Activated naive CD8-positive, alpha-beta T cell (primary cell): ENCODE measurements around the gene PKN2.

Experiments
- H3K27ac Mint-ChIP-seq: one replicate; pipeline ENCODE4 v1.8.0; 2021; ENCODE audit warnings: mixed read lengths
- H3K27me3 Mint-ChIP-seq: one replicate; pipeline ENCODE4 v1.8.0; 2021; ENCODE audit warnings: mixed read lengths
- H3K36me3 Mint-ChIP-seq: one replicate; pipeline ENCODE4 v1.8.0; 2021; ENCODE audit warnings: mixed read lengths
- H3K4me1 Mint-ChIP-seq: one replicate; pipeline ENCODE4 v1.8.0; 2021; ENCODE audit warnings: low read depth, mixed read lengths
- H3K4me3 Mint-ChIP-seq: one replicate; pipeline ENCODE4 v1.8.0; 2021; ENCODE audit warnings: mild to moderate bottlenecking, mixed read lengths
- H3K9me3 Mint-ChIP-seq: one replicate; pipeline ENCODE4 v1.8.0; 2021; ENCODE audit warnings: low read depth, mixed read lengths

Gene PKN2

DNA sequence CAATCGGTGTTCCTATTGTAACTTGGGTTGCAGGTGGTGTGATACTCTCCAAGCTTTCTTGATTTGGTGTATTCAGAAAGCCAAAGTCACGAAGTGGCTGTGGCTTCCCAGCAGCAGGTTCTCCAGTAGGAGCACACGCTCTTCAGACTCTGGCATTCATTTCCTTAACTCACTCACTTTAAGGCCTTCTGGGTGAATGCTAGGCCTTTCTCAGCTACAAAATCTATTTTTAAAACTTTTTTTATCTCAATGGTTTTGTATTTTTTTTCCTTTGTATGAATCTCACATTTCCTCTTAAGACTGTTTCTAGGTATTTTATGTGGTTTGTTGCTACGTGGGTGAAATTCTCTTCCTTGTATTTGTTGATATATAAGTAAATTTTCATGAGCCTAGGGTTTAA lies 22.9 kb upstream of the PKN2 start:
- Mint-ChIP-seq H3K9me3 (no peaks in the 10 kb centered on the region), H3K4me1 (peaks cover 34% of the 10 kb centered on the region), H3K4me3 (peak overlapping the region; percentile 80), H3K27me3 (no peaks in the 10 kb centered on the region), H3K36me3 (no peaks in the 10 kb centered on the region), H3K27ac (peak overlapping the region; percentile 90)

- no peaks in the 10 kb centered on the region for H3K9me3 Mint-ChIP-seq
- no peaks in the 10 kb centered on the region for H3K27me3 Mint-ChIP-seq
- peaks cover 34% of the 10 kb centered on the region for H3K4me1 Mint-ChIP-seq
- no peaks in the 10 kb centered on the region for H3K36me3 Mint-ChIP-seq
- H3K27ac Mint-ChIP-seq = peak overlapping the region; percentile 90
- H3K4me3 Mint-ChIP-seq = peak overlapping the region; percentile 80
These were observed 21.9 kb upstream of the PKN2 start for GRCh38 chr1:88661951-88662699.

GRCh38 chr1:88662723-88663122 lies 21.4 kb upstream of the PKN2 start:
- H3K9me3 Mint-ChIP-seq = no peaks in the 10 kb centered on the region
- no peaks in the 10 kb centered on the region for H3K36me3 Mint-ChIP-seq
- no peak overlapping the region for H3K27ac Mint-ChIP-seq
- peaks cover 34% of the 10 kb centered on the region for H3K4me1 Mint-ChIP-seq
- H3K27me3 Mint-ChIP-seq = no peaks in the 10 kb centered on the region
- no peak overlapping the region for H3K4me3 Mint-ChIP-seq

DNA sequence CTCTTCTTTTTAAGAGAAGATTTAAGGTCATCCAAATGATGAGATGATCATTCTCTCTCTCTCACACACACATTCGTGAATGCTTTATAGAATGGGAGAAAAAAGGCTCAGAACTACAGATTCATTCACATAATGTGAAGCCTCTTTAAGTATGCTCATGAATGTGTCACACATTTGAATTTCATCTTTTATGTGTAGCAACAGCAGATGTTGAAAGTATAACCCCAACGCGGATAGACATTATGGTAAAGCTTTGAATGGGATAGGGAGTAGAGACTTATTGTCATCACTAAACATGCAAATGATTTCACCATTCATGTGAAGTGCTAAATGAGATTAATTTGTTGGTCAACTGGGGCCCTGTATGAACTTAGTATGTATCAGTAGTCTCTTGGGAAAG lies 15.7 kb upstream of the PKN2 start:
- H3K9me3 Mint-ChIP-seq = no peaks in the 10 kb centered on the region
- no peak overlapping the region for H3K27ac Mint-ChIP-seq
- no peaks in the 10 kb centered on the region for H3K4me1 Mint-ChIP-seq
- no peak overlapping the region for H3K4me3 Mint-ChIP-seq
- no peaks in the 10 kb centered on the region for H3K36me3 Mint-ChIP-seq
- H3K27me3 Mint-ChIP-seq = peaks cover 2% of the 10 kb centered on the region

GRCh38 chr1:88670462-88670861 lies 13.6 kb upstream of the PKN2 start:
- no peak overlapping the region for H3K4me3 Mint-ChIP-seq
- no peaks in the 10 kb centered on the region for H3K4me1 Mint-ChIP-seq
- H3K36me3 Mint-ChIP-seq = no peaks in the 10 kb centered on the region
- H3K27ac Mint-ChIP-seq = no peak overlapping the region
- peaks cover 2% of the 10 kb centered on the region for H3K27me3 Mint-ChIP-seq
- H3K9me3 Mint-ChIP-seq = no peaks in the 10 kb centered on the region

DNA sequence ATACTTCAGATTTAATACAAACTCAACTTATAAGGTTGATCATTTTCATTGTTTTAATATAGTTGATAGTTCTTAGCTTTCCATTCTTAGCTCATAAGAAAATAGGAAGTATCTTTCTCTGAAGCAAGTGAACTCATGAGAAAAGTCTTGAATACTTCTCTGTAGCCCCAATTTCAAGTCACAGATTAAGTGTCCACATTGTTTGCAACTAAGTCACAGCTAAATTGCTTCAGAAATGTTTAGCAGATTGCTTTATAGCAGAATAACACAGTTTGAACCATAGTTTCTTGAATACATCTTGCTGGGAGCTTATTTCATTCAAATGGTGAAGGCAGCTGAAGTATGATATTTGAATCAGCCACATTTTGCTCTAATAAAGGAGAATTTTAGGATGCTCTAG lies 10.6 kb upstream of the PKN2 start:
- no peaks in the 10 kb centered on the region for H3K36me3 Mint-ChIP-seq
- H3K27ac Mint-ChIP-seq = no peak overlapping the region
- no peaks in the 10 kb centered on the region for H3K4me1 Mint-ChIP-seq
- peaks cover 2% of the 10 kb centered on the region for H3K27me3 Mint-ChIP-seq
- H3K9me3 Mint-ChIP-seq = no peaks in the 10 kb centered on the region
- no peak overlapping the region for H3K4me3 Mint-ChIP-seq

- Mint-ChIP-seq H3K27ac (no peak overlapping the region), H3K4me1 (peaks cover 12% of the 10 kb centered on the region), H3K4me3 (no peak overlapping the region), H3K9me3 (no peaks in the 10 kb centered on the region), H3K36me3 (no peaks in the 10 kb centered on the region), H3K27me3 (no peaks in the 10 kb centered on the region)
These were observed 5.7 kb upstream of the PKN2 start for GRCh38 chr1:88678405-88678804.

GRCh38 chr1:88680471-88680870 lies 3.6 kb upstream of the PKN2 start:
- Mint-ChIP-seq H3K4me1 (peaks cover 20% of the 10 kb centered on the region), H3K9me3 (no peaks in the 10 kb centered on the region), H3K4me3 (no peak overlapping the region), H3K36me3 (no peaks in the 10 kb centered on the region), H3K27ac (no peak overlapping the region), H3K27me3 (no peaks in the 10 kb centered on the region)

GRCh38 chr1:88680911-88681622 lies 3.0 kb upstream of the PKN2 start:
- Mint-ChIP-seq H3K36me3 (no peaks in the 10 kb centered on the region), H3K9me3 (no peaks in the 10 kb centered on the region), H3K27me3 (no peaks in the 10 kb centered on the region), H3K4me1 (peaks cover 21% of the 10 kb centered on the region), H3K4me3 (no peak overlapping the region), H3K27ac (peak overlapping the region; percentile 75)

DNA sequence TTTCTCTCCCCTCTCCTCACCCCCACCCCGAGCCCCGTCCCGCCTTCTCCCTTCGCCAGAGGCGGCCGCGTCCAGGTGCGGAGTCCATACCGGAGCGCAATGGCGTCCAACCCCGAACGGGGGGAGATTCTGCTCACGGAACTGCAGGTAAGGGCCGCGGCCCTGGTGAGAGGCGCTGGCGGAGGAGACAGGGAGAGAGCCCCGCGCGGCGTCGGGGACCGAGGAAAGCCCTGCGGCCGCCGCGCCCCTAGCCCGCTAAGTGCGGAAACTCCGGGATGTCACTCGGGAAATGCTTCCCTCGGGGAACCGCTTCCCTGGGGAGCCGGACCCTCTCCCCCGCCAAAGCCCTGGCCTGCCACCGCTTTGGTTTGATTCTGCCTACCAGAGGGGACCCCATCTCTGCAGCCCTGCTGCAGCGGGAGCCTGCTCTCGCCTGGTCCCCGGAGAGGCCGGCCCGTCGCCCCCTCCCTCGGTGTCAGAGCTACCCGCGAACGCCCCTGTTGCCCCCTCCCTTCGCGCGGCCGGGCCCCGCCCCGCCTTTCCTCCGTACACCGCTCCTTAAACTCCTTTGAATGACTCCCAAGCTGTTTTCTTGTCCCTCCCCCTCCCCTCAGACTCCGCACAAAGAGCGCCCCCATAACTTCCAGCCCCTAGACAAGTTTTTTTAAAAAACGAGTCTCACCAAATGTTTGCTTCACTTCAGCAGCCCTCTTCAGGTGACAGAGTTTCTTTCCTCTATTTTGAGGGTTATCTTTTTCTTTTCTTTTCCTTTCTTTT lies 597 bp downstream of the PKN2 start:
- H3K4me3 Mint-ChIP-seq = peak overlapping the region; percentile 96
- peaks cover 47% of the 10 kb centered on the region for H3K4me1 Mint-ChIP-seq
- H3K9me3 Mint-ChIP-seq = no peaks in the 10 kb centered on the region
- H3K27me3 Mint-ChIP-seq = no peaks in the 10 kb centered on the region
- peak overlapping the region; percentile 95 for H3K27ac Mint-ChIP-seq
- H3K36me3 Mint-ChIP-seq = no peaks in the 10 kb centered on the region

GRCh38 chr1:88685259-88685620 lies 1.2 kb downstream of the PKN2 start:
- H3K9me3 Mint-ChIP-seq = no peaks in the 10 kb centered on the region
- H3K4me1 Mint-ChIP-seq = peaks cover 52% of the 10 kb centered on the region
- H3K27ac Mint-ChIP-seq = peak overlapping the region; percentile 93

DNA sequence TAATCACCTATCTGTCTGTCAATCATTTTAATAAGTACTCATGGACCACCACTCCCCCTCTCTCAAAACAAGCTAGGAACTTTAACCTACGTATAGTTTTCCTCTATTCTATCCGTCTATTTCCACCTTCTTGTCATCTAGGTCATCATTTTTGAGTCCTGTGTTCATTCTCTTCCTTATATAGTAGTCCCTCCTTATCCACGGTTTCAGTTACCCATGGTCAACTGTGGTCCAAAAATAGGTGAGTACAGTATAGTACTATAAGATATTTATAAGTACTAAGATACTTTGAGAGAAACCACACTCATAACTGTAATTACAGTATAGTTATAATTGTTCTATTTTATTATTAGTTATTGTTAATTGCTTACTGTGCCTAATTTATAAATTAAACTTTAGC lies 7.5 kb downstream of the PKN2 start:
- no peak overlapping the region for H3K4me3 Mint-ChIP-seq
- H3K36me3 Mint-ChIP-seq = peaks cover 13% of the 10 kb centered on the region
- no peaks in the 10 kb centered on the region for H3K9me3 Mint-ChIP-seq
- peaks cover 75% of the 10 kb centered on the region for H3K4me1 Mint-ChIP-seq
- H3K27me3 Mint-ChIP-seq = no peaks in the 10 kb centered on the region
- no peak overlapping the region for H3K27ac Mint-ChIP-seq

More at GRCh38 chr1:88685259-88685620, 1.2 kb downstream of the PKN2 start:
- peak overlapping the region; percentile 96 for H3K4me3 Mint-ChIP-seq
- H3K27me3 Mint-ChIP-seq = no peaks in the 10 kb centered on the region
- H3K36me3 Mint-ChIP-seq = no peaks in the 10 kb centered on the region

GRCh38 chr1:88695781-88696180 lies 11.7 kb downstream of the PKN2 start:
- H3K4me1 Mint-ChIP-seq = peaks cover 69% of the 10 kb centered on the region
- no peaks in the 10 kb centered on the region for H3K9me3 Mint-ChIP-seq
- no peak overlapping the region for H3K4me3 Mint-ChIP-seq
- H3K36me3 Mint-ChIP-seq = peaks cover 19% of the 10 kb centered on the region
- no peaks in the 10 kb centered on the region for H3K27me3 Mint-ChIP-seq
- no peak overlapping the region for H3K27ac Mint-ChIP-seq

GRCh38 chr1:88697503-88697902 lies 13.4 kb downstream of the PKN2 start:
- Mint-ChIP-seq H3K27me3 (no peaks in the 10 kb centered on the region), H3K4me3 (no peak overlapping the region), H3K9me3 (no peaks in the 10 kb centered on the region), H3K36me3 (peaks cover 19% of the 10 kb centered on the region), H3K27ac (peak overlapping the region; percentile 38), H3K4me1 (peaks cover 63% of the 10 kb centered on the region)

GRCh38 chr1:88698140-88698539 lies 14.1 kb downstream of the PKN2 start:
- Mint-ChIP-seq H3K4me3 (no peak overlapping the region), H3K27ac (peak overlapping the region; percentile 38), H3K9me3 (no peaks in the 10 kb centered on the region), H3K27me3 (no peaks in the 10 kb centered on the region), H3K36me3 (peaks cover 19% of the 10 kb centered on the region), H3K4me1 (peaks cover 66% of the 10 kb centered on the region)
